HG03064 (cell line): ENCODE measurements around the gene CNPY1.

Source experiments
- ATAC-seq: cut with Tn5 transposase; IDR thresholded peaks from one replicate; pipeline ENCODE4 v1.9.1; 2021; ENCODE audit warnings: low read depth; ENCODE audit not compliant: unreplicated experiment

CNPY1 gene

GRCh38 chr7:155493744-155494538 is 52.4 kb downstream of the CNPY1 start:
- no peak for ATAC-seq

DNA sequence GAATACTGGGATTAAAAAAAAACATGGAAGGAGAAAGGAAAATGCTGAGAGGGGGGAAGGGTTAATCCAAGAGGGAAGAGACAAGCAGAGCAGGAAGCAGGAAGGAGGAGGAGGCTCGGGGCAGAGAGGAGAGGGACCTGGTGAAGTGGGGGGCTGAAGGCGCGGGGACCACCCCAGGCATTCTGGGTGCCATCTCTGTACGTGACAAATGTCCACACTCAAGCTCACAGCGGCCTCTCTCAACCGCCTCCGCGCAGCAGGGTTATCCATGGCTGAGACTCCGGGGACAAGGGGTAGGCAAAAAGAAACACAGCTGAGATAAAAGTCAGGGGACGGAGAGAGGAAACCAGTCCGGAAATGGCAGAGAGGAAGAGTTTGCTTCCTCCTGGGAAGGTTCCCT is 54.5 kb downstream of the CNPY1 start:
- ATAC-seq: no peak

- ATAC-seq: no peak
These were observed 55.4 kb downstream of the CNPY1 start for GRCh38 chr7:155490697-155491628.

DNA sequence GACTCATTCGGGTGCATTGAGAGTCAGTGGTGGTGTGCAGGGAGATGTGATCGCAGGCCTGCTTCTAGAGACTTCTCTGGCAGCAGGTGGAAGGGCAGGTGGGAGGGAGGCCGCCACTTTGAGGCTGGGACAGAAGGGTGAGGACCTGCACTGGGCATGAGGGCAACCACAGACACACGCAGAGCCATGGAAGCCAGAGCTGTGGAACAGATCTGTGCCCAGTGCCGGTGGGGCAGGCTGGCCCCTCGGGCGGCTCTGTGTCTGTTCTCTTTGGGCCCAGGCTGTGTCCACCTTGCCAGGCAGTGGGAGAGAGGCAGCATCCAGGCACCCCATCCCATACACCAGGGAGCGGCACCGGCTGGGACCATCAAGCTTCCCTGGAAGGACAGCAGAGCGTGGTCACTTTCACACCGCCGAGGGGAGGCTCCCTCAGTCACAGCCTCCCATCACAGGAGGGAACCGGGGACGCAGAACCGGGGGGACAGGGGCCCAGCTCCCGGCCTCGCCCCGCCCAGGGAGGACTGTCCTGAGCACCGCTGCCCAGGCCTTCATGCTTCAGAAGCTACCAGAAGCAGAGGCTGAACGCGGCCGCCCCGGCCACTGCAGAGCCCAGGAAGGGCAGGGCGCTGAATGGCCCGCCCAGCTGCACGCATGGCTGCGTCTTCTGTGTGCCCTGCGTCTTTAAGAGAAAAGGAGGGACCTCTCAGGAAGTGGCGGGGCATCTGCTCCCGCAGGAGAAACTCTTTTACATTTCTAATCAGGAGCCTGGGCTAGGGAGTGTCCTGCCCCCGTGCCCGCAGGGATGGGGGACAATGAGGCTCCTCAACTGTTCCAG is 56.3 kb downstream of the CNPY1 start:
- no peak for ATAC-seq

- no peak for ATAC-seq
These were observed 57.1 kb downstream of the CNPY1 start for GRCh38 chr7:155489158-155489840.

GRCh38 chr7:155488483-155489127 is 57.8 kb downstream of the CNPY1 start:
- no peak for ATAC-seq

DNA sequence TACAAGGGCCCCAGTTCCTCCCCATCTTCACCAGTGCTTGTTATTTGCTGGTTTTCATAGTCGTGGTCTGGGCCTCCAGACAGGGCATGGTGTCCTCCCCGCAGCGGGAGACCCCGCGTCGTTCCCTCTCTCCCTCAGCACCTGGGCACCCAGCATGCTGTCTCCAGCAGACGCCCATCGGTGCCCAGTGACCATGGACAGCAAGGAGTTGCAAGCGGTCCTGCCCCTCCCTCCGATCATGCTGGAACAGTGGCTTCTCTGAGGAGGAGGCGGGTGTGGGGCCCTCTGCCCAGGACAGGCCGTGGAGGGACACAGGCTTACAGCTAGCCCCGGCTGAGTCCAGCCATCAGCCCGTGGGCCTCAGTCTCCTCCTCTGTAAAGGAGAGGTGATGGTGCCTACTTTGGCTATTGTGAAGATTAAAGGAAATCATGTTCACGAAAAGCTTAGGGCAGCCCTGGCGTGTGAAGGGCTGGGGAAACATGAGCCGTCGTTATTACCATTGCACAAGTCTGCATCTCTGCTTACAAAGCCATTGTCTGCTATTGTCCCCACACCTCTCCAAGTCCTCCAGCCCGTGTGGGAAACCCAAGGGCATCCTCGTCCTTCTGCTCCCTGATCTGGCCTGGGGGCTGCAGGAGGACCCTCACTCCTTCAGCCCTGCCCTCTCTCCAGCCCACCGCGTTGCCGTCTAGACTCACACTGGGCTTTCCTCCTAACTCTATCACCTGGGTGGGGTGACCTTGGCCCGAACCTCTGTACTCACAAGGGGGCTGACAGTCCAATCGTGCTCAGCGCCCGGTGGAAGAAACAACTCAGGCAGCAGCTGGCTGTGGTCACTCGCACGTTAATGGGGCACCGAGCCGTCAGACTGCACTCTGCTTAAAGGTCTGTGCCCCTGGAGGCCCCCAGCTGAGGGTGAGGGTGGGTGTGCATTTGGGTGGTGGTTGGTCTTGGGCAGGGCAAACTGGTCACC is 58.6 kb downstream of the CNPY1 start:
- no peak for ATAC-seq

- no peak for ATAC-seq
These were observed 59.4 kb downstream of the CNPY1 start for GRCh38 chr7:155486783-155487508.

DNA sequence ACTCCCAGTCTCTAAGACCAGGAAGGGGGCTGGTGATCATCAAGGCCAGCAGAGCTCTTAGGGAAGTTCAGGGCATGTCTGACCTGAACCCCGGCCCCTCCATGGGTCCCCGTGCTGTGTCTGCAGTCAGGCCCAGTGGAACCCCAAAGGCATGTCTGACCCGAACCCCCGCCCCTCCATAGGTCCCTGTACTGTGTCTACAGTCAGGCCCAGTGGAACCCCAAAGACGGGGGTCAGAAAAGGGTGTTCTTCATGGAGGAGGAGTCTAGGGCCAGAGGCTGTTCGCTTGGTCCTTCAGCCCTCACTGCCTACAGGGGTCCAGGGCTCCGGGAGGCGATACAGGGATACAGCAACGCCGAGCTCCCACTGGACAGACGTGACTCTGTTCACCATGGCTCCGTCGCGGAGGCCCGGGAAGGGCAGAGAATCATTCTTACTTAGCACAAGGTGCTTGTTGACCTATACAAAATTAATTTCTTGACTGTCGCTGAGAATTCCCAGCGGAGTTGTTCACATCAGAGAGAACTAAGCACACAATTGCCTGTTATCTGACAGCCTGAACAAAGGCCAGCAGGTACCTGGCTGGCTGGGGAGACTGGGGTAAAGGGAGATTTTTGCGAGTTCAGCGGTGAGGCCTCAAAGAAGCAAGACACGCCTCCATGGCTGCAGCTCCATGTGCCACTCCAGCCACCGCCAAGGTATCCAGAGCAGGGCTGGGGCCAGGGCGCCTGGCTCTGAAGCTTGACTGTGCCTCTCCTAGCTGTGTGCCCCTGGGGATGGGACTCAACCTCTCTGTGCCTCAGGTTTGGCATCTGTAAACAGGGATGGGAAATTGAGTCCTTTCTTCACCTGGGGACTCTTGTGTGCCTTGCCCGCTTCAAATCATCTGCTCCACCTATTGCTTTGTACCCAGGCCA is 61.6 kb downstream of the CNPY1 start:
- ATAC-seq: no peak

DNA sequence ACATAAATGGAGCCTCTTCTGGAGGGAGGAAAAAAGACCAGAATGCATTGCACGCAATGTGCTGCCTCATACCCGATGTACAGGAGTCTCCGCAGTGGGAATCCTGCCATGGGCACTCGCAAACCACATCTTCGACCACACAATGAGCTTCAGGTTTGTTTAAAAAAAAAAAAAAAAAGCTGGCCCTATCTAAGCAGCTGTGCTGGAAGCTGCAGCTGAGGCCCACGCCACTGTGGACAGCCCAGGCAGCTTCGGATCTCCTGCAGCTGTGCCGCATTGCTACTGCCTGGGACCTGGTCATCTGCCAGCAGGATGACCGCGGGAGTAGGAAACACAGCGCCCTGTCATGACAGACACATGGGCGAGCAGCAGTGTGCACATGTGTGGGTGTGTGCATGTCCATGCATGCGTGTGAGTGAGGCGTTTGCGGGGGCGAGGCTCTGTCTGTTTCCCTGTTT is 62.5 kb downstream of the CNPY1 start:
- ATAC-seq: no peak

DNA sequence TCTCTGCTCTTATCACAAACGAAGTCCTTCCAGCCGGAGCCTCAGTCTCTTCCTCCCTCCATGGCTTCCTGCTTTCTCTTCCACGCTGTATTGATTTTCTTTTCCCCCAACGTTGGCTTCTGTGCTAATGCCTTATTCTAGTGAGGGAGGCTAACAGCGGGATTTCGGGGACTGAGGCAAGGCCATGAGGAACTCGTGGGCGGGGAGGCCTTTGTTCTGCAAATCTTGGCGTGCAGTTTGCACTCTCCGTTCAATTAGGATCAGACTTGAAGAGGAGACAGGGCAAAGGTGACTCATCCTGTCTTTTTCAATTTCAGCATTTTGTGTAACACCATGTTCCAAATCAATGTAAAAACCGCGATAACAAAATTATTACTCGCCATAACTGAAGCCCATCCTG is 63.1 kb downstream of the CNPY1 start:
- no peak for ATAC-seq

DNA sequence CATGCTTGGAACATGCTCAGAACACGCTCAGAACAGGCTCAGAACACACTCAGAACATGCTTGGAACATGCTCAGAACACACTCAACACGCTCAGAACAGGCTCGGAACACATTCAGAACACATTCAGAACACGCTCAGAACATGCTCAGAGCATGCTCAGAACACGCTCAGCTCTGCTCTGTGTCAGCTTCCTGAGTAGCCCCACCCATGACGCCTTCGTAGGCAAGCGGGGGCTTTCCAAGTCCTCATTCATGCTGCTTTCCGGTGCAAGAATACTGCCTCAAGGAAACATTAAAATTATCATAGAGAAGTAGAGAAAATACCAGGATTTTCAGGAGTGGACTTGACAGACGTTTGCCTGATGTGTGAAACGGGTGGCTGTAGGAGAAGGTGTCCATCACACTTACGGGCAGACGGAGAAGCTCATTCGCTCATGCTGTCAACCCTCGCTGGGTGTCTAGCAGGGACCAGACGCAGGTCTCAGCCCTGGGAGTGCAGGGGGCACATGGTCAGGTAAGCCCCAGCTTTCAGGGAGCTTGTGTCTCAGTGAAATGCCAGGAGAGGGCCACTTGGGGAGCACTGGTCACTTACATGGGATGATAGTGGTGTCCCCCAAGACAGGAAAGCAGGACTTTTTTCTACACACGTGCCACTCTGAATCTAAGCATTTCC is 63.7 kb downstream of the CNPY1 start:
- no peak for ATAC-seq

GRCh38 chr7:155481764-155482163 is 64.6 kb downstream of the CNPY1 start:
- no peak for ATAC-seq

GRCh38 chr7:155477476-155477875 is 68.9 kb downstream of the CNPY1 start:
- peak; percentile 91 for ATAC-seq

GRCh38 chr7:155471718-155472117 is 74.6 kb downstream of the CNPY1 start:
- ATAC-seq: no peak
